HG03066 (cell line): ENCODE data around the gene CCDC82.

Experiments used
- ATAC-seq: cut with Tn5 transposase; IDR thresholded peaks from one replicate; pipeline ENCODE4 v1.9.1; 2021; ENCODE audit warnings: low read depth; ENCODE audit not compliant: unreplicated experiment

The CCDC82 gene

DNA sequence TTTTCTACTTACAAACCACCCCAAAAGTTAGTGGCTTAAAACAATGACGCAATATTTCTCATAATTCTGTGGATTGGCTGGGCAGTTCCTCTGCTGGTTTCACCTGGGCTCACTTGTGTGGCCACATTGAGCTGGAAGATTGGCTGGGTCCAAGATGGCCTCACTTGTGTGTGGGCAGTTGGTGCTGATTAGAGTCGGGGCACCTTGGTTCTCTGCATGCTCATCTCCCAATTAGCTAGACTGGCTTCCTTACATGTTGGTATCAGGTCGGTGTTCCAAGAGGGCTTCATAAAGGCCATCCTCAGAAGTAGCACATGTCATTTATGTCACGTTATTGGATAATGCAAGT, 59.2 kb downstream of the CCDC82 start:
- ATAC-seq: no peak

DNA sequence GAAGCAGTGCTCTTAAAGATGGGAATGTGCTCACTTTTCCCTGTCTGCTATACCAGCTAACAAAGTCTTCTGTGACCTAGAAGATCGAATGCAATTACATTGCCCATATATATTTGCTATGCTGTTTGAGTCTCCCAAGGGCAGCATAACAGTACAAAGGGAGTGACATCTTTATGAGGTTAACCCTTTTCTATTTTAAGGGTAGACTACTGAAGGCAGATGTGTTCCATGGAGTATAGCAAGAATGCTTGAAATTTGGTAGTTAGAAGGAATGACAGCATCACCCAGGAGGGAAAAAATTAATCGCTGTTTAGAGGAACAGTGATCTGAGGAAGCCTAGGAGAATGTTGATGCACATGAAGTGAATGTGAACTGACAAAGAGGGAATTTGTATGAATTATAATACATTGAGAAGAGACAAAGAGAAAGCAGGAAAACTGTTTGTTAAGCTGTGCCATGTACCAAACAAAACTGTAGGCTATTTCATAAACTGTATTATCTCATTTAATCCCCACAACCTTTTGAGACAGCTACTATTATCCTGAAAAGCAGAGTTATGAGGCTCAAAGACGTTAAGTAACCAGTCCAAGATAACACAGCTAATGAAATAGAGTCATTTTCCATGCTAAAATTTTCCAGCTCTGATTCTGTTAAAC, 59.7 kb downstream of the CCDC82 start:
- no peak for ATAC-seq

DNA sequence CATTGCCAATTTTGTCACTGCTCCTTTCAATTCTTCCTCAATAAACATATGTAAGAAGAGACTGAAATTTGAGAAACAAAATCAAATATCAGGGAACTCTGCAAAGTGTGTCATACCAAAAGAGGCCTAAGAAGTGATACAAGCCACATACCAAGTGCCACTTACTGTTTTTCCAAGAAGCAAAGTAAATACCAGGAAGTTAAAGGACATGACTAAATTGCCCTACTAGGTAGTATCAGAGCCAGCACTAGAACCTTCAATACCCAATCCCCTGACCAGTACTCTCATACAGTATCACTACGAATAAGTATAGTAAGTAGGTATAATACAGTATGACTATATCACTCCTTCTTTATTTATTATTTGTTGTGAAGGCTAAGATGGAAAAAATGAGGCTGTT, 60.3 kb downstream of the CCDC82 start:
- no peak for ATAC-seq

DNA sequence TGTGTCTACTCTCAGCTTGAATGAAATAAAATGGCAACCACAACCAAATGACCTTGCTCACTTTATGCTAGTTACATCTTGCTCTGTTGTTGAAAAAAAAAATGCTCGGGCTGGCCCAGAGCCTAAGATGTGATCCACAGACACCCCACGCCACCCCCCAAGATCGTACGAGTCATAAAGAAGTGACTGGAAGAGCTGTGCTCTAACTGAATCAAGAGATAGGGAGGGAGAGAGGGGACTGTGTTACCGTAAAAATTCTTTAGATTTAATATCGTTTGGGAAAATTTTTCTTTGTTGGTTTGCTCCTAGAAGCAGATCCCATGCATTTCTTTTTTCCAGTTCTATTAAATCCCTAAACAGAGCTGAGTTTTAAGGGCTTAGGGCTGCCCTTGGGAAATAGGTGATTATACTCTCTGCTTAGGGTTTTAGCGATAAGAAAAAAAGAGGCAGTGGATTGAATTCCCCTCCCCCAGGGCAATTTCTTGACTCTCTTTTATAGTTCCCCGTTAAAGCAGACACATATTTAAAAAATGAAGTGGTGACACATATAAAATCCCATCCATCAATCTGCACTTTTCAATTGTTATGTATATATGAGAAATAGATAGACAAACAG, 61.2 kb downstream of the CCDC82 start:
- ATAC-seq: no peak

DNA sequence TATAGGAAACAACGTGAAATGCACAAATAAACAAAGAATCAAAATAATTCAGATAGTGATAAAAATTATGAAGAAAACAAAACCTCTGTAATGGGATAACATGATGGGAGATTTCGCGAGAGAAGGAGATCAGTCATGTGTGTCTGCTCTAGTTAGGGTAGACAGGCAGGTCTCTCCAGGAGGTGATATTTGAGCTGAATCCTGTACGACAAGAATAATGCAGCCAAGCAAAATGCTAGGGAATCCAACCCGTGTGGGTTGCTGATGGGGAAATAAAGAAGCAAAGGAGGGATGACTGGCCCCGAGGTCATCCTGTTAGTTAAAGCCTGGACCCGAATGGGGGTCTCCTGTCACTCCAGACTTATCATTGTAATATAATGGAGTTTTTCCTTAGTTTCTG, 62.8 kb downstream of the CCDC82 start:
- ATAC-seq: no peak

DNA sequence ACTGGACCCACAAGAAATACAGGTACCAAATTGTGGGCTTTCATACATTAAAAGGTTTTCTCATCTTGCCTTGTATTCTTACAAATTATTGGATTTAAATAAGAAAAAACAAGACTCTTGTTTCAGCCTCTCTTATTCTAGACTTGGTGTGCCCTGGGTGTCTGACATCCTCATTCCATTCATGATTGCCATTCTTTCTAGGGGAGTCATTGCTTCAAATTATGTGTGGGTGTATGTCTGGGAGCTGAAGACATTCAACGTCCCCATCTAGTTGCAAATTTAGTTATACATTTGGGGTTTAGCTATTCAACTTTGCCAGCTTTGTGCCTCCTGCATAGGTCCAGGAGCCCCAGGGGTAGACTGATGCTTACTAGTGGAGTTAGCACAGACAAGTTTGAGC, 64.8 kb downstream of the CCDC82 start:
- no peak for ATAC-seq

DNA sequence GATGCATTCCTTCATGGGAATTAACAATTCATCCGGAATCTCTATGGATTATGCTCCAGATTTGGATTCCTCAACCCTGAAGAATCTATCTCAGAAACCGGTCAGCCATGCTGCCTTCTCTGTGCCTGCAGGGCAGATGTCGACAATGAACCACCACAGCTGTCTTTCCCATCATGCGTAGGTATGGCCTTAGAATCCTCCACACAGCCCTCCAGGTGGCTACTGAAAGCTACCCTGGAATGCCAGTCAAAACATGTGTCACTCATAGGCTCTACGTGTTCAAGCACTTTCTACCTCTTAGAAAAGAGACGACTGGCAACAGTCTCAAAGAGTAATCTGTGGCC, 66.1 kb downstream of the CCDC82 start:
- ATAC-seq: no peak

DNA sequence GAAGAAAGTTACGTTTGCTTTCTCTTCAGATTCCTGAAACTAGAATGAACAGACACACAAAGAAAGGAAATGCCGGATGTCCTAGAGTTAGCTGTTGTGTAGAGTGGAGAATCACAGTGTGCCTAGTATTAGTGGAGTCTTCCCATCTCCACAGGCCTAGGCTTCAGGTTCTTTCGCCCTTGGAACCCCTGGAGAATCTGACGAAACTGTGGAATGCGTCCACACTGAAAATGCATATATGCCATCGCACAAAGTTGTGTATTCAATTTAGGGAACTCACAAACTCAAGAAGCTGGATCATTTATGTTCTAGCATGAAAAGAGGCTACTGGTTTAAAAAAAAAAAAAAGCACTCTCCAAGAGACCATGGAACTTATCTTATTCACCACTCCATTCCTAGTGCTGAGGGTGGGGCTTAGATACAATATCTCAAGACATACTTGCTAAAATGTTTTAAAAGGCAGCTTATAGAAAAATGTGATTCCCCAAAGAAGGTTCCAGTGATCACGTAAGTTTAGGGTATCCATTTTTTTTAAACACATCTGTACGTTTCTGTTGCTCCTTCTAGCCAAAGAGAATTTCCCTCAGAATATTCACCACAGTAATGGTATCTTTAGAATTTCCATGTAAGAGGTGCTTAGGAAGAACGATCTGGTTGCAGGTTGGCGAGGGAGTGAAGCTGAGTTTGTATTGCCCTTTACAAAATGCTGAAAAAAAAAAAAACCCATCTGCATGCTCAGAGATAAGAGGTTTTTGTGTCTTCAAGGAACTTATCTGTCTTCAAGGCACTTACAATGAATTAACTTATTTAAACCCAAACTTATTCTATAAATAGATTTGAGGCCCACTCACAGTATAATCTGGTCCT, 66.7 kb downstream of the CCDC82 start:
- ATAC-seq: no peak

DNA sequence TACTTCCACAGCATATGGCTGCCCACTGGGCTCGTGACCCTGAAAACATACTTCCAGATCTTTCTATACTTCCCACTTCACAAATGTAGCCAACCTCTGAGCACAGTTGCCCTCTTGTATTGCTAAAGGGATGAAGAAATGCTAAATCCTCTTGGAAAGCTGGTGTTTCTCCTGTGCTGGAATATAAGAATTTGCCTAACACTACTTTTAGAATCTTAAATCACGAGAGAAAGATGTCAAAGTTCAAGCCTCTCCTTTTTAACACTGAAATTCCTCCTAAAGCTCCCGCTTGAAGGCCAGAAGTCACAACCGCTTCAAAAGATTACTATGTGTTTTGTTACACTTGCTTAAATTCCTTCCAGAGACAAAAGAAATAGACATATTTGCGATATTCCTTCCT, 68.6 kb downstream of the CCDC82 start:
- no peak for ATAC-seq

DNA sequence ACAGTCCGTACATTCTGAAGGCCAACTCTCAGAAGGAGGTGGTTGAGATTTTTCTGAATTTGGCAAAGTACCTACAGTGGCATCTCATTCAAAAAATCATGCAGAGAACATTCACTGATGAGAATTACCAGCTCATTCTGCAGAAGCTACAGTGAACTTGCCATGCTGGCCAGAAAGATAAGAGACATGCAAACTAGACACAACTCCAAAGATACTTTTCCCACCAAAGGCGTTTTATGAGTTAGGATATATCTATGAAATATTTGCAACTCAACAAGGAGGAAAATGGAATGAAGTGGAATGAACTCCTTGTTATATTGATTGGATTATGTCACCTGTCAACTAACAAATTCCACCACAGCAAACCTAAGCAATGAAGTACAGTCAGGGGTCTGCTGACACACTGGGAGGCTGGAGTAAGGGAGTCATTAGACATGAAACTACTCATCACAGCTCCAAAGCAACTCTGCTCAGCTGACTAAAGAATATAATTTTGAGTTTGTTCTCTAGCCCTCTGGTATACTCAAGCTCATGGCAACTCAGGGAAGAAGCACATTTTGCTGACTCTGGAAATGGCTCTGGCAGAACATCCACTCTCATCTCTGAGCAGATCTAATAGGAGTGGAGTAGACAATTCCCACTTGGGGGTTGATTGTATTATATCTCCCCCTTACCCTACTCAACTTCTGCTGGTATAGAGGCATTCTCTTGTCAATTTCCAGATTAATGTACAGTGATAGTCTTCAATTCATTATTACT, 69.6 kb downstream of the CCDC82 start:
- ATAC-seq: no peak

DNA sequence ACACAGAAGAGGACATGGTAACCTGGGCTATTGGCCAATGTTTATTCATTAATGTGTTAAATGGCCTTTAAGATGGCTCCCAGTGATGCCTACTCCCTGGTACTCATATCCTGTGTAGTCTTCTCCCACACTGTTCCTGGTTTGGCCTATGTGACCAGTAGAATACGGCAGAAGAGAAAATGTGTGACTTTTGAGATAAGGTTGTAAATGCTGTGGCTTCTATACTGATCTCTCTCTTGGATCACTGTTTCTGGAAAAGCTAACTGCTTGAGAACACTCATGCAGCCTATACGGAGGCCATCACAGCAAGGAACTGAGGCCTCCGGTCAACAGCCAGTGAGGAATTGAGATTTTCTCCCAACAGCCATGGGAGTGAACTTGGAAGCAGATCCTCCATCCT, 70.9 kb downstream of the CCDC82 start:
- no peak for ATAC-seq

DNA sequence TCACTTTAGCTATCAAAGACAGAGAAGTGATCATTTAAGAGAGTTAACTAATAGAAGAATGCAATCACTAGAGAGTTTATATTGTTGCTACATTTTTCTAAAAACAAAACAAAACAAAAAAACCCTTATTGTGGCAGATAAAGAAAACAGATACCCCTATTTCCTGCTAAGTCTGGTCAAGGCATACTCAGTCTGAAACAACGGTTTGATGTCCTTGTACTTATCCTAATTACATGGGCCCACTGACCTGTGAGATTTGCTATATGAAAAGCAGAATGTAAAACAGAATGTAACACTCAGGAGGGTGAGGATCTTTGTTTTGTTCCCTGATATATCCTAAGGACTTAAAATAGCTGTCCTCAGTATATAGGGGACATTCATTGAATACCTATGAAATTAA, 71.3 kb downstream of the CCDC82 start:
- ATAC-seq: no peak

DNA sequence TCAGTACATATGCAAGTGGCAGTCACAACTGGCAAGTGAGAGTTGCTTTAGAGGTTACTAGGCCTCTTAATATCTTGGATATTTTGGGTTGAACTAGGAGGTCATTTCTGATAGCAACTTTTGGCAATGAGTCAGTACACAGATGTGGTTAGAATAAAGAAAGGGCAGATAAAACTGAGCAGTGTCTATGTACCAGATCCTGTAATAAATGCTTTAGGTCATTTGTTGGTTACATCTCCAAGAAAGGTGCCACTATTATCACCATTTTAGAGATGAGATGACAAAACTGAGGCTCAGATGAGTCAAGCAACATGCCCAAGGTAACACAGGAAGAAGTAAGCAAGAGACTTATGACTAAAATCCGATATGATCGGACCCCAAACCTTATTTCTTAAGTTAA, 71.7 kb downstream of the CCDC82 start:
- no peak for ATAC-seq

DNA sequence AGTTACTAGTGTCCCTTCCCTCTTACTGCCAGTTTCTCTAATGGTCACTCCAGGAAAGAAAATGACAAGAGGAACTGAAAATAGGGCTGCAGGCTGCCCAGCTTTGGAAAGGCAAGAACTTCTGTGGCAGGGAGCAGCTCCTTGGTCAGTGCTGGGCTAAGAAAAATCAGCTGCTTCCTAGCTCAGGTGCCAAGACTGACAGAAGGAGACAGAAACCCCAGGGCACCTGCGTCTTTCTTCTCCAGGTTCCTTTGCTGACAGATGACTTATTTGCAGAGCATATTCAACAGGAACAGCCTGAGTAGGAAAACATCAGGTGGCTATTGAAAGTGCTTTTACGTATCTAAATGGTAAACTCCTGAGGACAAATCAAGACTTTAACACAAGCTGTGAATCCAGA, 72.1 kb downstream of the CCDC82 start:
- ATAC-seq: no peak

DNA sequence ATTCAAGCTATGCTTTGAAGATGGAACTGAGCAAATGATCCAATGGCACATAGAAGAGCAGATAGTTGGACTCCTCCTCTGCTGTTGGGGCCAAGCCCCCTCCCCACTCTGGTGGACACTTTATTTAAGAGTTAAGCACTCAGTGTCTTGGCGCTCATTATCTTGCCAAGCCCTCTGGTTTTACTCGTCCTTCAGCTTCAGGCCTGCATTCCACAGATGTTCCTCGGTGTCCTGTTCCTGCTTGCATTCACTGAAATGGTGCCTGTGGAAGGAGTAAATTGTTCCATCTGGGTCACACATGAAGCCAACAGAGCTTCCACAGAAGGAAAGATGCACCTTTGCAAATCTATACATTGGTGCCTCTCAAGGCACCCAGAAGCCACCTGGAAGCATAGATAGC, 72.8 kb downstream of the CCDC82 start:
- ATAC-seq: no peak

DNA sequence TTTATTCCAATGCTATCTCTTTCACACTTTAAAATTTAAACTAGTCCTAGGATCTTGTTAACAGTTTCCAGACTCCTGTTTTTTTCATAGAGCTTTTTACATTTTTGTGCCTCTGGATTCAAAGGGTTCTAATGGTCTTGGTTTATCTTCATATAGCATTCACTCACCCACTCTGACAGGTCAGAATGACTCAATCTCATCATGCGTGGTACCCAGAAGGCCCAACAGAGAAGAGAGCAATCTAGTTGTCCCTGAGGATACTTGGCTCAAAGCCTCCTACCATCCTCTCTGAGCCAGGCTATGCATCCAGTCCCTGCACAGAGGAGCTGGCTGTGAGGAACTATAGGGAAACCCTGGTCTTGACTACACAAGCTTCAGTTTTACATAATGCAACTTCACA, 74.2 kb downstream of the CCDC82 start:
- no peak for ATAC-seq

DNA sequence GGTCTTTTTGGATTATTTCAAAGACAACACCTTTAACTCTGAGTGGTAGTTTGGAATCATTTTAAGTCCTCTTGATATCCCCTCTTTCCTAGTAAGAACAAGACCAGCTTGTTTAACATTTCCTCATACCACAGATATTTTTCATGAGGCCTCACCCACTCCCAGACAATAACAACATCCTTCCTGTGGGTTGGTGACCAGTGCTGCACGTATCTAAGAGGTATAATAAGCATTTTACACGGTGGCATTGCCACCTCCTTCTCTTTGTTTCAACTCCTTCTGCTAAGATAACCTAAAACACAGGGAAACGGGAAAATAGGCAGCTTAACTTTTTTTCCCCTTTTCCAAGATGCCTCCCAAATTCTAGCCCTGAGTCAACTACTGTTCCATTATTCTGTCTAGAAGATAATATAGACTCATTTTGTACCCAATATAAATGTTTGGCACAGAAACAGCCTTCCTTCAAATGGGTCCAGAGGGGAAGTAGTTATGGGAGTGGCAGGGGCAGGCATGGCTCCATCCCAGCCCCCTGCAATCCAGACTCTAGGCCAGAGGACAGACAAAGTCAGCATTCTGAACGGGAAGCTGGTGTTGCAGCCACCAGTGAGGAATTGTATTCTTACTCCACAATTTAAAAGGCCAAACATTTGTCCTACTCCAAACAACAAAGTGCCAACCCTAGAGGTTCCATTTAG, 75.2 kb downstream of the CCDC82 start:
- ATAC-seq: no peak

DNA sequence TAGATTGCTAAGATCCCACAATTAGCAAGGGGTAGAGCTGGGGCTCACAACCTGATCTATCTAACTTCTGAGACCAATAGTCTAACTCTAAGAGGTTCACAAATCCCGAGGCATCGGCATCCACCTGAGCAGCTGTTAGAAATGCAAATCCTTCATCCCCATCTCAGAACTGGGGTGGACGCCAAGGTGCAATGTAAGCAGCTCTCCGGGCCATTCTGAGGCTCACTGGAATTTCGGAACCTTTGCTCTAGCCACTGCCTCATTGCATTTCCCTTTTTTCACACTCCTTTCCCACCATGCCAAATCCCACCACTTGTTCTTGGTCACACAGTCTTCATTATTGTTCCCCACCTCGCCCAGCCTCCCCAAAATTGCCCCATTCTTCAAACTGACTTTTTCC, 76.5 kb downstream of the CCDC82 start:
- no peak for ATAC-seq

DNA sequence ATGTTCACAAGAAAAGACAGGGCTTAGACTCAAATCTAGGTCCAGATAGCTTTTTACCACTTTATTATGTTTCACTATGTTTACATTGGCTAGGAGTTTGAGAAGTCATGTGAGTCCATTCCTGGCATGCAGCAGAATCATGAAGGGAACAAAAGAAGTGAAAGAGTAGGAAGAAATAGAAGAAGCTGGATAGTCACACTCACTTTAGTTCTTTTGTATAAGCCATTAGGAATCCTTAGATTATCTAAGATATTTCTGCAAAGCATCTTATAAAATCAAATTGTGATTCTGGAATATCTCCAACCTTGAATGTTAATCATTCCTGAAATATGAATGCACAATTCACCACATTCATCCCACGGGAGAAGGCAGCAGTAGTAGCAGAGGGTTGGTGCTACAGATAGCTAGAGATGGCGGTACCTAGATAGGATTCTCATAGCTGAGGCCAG, 78.6 kb downstream of the CCDC82 start:
- ATAC-seq: no peak

DNA sequence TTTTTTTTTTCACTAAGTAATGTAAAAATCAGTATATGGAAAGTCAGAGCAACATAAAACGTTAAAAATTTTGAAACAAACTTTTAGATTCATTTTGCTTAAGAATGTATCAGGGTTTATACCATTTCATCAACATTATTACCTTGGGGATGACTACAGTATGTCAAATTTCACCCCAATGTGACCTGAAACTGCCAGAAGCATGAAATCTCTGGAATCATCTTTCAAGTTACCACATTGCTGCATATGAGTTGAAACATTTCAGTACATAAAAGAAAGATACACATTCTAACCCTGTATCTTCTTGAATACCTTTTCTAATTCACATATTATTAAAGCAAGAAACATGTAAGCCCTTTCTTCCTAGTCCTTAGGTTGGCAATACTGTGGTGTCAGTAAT, 79.5 kb downstream of the CCDC82 start:
- no peak for ATAC-seq

DNA sequence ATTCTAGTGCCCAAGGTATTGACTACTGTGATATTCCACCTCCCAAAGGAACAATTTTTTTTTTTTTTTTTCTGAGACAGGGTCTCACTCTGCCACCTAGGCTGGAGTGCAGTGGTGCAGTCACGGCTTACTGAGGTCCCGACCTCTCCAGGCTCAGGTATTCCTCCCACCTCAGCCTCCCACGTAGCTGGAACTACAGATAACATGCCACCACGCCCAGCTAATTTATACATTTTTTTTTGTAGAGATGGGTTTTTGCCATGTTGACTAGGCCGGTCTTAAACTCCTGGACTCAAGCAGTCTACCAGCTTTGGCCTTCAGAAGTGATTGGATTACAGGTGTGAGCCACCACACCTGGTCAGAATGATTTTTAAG, 80.1 kb downstream of the CCDC82 start:
- no peak for ATAC-seq
